ENCODE data around the gene OR6Q1.

OR6Q1 gene

GRCh38 chr11:58061813-58062212 lies 31.1 kb downstream of the OR6Q1 start:
- DNase-seq (ENCODE audit: low read depth), result no peak
- H3K4me3 ChIP-seq (ENCODE audit: low read length), result no peak overlapping the region
- TF ChIP-seq CTCF (conservative IDR thresholded peaks at IDR 0.05; ENCODE audit: low read depth, low read length), result no peak

GRCh38 chr11:58067685-58068084 lies 36.9 kb downstream of the OR6Q1 start:
- no peak overlapping the region for H3K4me3 ChIP-seq (ENCODE audit: low read length)
- DNase-seq (ENCODE audit: low read depth), result no peak
- TF ChIP-seq CTCF (conservative IDR thresholded peaks at IDR 0.05; ENCODE audit: low read depth, low read length), result no peak

GRCh38 chr11:58068655-58069054 lies 37.9 kb downstream of the OR6Q1 start:
- no peak for DNase-seq (ENCODE audit: low read depth)
- no peak overlapping the region for H3K4me3 ChIP-seq (ENCODE audit: low read length)
- peak; percentile 4 for TF ChIP-seq CTCF (conservative IDR thresholded peaks at IDR 0.05; ENCODE audit: low read depth, low read length)

- no peak overlapping the region for H3K4me3 ChIP-seq (ENCODE audit: low read length)
- no peak for TF ChIP-seq CTCF (conservative IDR thresholded peaks at IDR 0.05; ENCODE audit: low read depth, low read length)
- no peak for DNase-seq (ENCODE audit: low read depth)
These were observed 39.8 kb downstream of the OR6Q1 start for GRCh38 chr11:58070585-58070984.

GRCh38 chr11:58075781-58076180 lies 45.0 kb downstream of the OR6Q1 start:
- no peak overlapping the region for H3K4me3 ChIP-seq (ENCODE audit: low read length)
- peak; percentile 73 for DNase-seq (ENCODE audit: low read depth)
- TF ChIP-seq CTCF (conservative IDR thresholded peaks at IDR 0.05; ENCODE audit: low read depth, low read length), result no peak

All from retinal pigment epithelial cell (primary cell).